ENCODE measurements around the gene C9orf85. TPM values are rescaled to one million over a fixed set of nuclear protein-coding genes. Genes with fewer than 3 reads are reported as not detected.
A peak's percentile ranks its signal among the peaks of the same experiment; 100 is the strongest.

C9orf85 gene
- total RNA-seq, 1 experiment from 2014 or later = 14.4 TPM

- no peaks in the 10 kb centered on the region; the same call in 1 of the 2 replicates for H3K4me1 ChIP-seq (ENCODE audit: insufficient read depth, low read length)
- H2BK15ac ChIP-seq (ENCODE audit: low read depth, low read length) = no peak overlapping the region
- H3K79me1 ChIP-seq (ENCODE audit: insufficient read depth, low read depth, low read length, poor library complexity, severe bottlenecking) = no peaks in the 10 kb centered on the region
- H3K4ac ChIP-seq (ENCODE audit: low read depth, low read length) = no peak overlapping the region
- no peak overlapping the region for H3K56ac ChIP-seq (ENCODE audit: insufficient read length, low read depth, low read length)
- peaks cover 5% of the 10 kb centered on the region for H3K9me3 ChIP-seq (ENCODE audit: control insufficient read depth, low read depth, low read length)
- H2BK12ac ChIP-seq (ENCODE audit: insufficient read length, low read depth, low read length) = no peak overlapping the region
- no peaks in the 10 kb centered on the region for H3K79me2 ChIP-seq (ENCODE audit: insufficient read depth, low read length)
- no peak overlapping the region for H3K9ac ChIP-seq (ENCODE audit: extremely low read depth, insufficient read length, low read length)
- WGBS (ENCODE audit: extremely low coverage, insufficient read length, low lambda C conversion rate) = no CpG with 5 or more reads among the region's 10 CpGs
- H4K91ac ChIP-seq (ENCODE audit: insufficient read length, low read depth, low read length) = no peak overlapping the region
- H2AFZ ChIP-seq (ENCODE audit: low read length) = no peak overlapping the region
- no peaks in the 10 kb centered on the region for H3K27me3 ChIP-seq (ENCODE audit: insufficient read depth, low read length)
- no peak overlapping the region for H4K8ac ChIP-seq (replicated peaks; ENCODE audit: insufficient read length, low read depth, low read length)
- no peak overlapping the region for H2AK5ac ChIP-seq (ENCODE audit: insufficient read length, low read length)
- no peaks in the 10 kb centered on the region for H3K23me2 ChIP-seq (ENCODE audit: insufficient read length, low read depth, low read length, poor library complexity, severe bottlenecking)
- no peak overlapping the region for H3K14ac ChIP-seq (ENCODE audit: insufficient read depth, low read length)
- H3K27ac ChIP-seq (ENCODE audit: insufficient read length, low read depth, low read length) = no peak overlapping the region
- Mint-ChIP-seq H3K9me3 (peaks cover 21 to 24% of the 10 kb centered on the region in 2 experiments), H3K27ac (peak overlapping the region in 1 of 3 experiments; percentile 4; a peak in 2 of 7 replicates), H3K36me3 (ENCODE audit: insufficient read depth in 1 of 3, low read depth in 3 of 3) (peaks cover 34 to 51% (median 43%) of the 10 kb centered on the region in 3 experiments), H3K4me3 (no peak overlapping the region), H3K27me3 (ENCODE audit: low read depth) (no peaks in the 10 kb centered on the region; the same call in 1 of the 2 replicates), H3K4me1 (peaks cover 43 to 46% of the 10 kb centered on the region in 2 experiments)
- no peak overlapping the region for H2BK120ac ChIP-seq (ENCODE audit: low read depth, low read length, poor library complexity, severe bottlenecking)
- no peak overlapping the region for H3K4me2 ChIP-seq (ENCODE audit: insufficient read depth, insufficient read length, low read length)
- no peak overlapping the region for H3K23ac ChIP-seq (ENCODE audit: insufficient read length, low read depth, low read length)
- H4K5ac ChIP-seq (ENCODE audit: insufficient read length, low read depth, low read length) = no peak overlapping the region
- no peak overlapping the region for H3K18ac ChIP-seq (ENCODE audit: insufficient read length, low read depth, low read length)
- no peak for DNase-seq
- no peaks in the 10 kb centered on the region for H4K20me1 ChIP-seq (ENCODE audit: control insufficient read depth, insufficient read depth, insufficient read length)
- H2BK5ac ChIP-seq (ENCODE audit: insufficient read length, low read length) = no peak overlapping the region
- TF ChIP-seq, protein P1, sequence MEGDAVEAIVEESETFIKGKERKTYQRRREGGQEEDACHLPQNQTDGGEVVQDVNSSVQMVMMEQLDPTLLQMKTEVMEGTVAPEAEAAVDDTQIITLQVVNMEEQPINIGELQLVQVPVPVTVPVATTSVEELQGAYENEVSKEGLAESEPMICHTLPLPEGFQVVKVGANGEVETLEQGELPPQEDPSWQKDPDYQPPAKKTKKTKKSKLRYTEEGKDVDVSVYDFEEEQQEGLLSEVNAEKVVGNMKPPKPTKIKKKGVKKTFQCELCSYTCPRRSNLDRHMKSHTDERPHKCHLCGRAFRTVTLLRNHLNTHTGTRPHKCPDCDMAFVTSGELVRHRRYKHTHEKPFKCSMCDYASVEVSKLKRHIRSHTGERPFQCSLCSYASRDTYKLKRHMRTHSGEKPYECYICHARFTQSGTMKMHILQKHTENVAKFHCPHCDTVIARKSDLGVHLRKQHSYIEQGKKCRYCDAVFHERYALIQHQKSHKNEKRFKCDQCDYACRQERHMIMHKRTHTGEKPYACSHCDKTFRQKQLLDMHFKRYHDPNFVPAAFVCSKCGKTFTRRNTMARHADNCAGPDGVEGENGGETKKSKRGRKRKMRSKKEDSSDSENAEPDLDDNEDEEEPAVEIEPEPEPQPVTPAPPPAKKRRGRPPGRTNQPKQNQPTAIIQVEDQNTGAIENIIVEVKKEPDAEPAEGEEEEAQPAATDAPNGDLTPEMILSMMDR (conservative IDR thresholded peaks at IDR 0.05) = no peak
- no peak overlapping the region for H3T11ph ChIP-seq (ENCODE audit: low read length)
- H2BK20ac ChIP-seq (ENCODE audit: low read depth, low read length, poor library complexity, severe bottlenecking) = no peak overlapping the region
These were observed 57.2 kb downstream of the C9orf85 start for GRCh38 chr9:71968541-71969090.

Measured in H9 (cell line).